IPS-NIHi7 (cell line): ENCODE measurements around the gene BAIAP3.
A peak's percentile ranks its signal among the peaks of the same experiment; 100 is the strongest.

Experiments
- DNase-seq: peaks from one replicate; pipeline ENCODE4 v3.0.0; 2012; ENCODE audit warnings: mixed read lengths; ENCODE audit errors: extremely low spot score

Gene BAIAP3

DNA sequence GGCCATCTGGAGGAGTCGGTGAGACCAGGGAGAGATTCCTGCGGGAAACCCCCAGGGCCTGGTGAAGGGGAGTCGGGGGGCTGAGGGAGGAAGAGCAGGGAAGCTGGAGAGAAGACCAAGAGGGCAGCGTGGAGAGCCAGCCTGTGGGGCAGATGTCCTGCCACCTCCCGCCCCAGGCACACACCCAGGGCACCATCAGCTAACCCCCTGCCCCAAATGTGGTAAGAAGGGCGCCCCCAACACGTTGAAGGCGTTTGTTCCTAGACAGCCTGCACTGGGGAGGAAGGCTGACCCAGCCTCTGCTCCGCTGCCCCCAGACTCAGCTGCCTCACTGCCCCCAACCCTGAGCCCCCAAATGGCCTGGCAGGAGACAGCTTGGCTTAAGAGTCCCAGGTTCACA is 1.3 kb downstream of the BAIAP3 start:
- no peak for DNase-seq

DNA sequence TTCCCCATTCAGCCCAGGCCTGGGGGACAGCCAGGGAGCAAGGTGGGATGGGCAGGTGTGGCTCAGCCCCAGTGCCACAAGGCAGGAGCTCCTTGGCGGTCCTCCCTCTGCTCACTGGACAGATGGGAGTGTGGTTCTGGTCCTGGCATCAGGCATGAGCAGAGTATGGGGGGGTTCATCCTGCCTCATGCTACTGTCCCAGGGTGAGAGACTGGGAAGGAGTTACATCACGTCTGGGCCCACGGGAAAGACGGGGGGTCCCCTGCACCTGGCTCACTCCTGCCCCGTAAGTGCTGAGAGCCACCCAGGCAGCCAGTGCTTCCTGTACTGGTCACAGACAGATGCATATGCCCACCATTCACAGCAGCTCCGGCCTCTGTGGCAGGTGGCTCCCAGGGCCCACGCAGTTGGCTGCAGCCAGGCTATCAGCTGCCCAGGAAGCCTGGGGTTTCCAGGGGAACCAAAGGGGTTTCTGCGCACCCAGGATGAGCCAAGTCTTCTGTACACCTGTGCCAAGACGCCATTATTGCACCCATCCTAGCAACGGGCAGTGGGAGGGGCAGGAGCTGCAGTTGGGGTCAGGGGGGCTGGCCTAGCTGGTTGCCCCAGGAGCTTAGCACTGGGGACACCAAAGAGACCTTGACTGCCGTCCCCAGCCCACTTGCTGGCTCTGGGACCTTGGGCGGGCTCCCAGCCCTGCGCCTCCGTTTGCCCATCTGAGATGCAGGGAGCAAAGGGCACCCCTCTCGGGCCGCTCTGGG is 1.9 kb downstream of the BAIAP3 start:
- no peak for DNase-seq

DNA sequence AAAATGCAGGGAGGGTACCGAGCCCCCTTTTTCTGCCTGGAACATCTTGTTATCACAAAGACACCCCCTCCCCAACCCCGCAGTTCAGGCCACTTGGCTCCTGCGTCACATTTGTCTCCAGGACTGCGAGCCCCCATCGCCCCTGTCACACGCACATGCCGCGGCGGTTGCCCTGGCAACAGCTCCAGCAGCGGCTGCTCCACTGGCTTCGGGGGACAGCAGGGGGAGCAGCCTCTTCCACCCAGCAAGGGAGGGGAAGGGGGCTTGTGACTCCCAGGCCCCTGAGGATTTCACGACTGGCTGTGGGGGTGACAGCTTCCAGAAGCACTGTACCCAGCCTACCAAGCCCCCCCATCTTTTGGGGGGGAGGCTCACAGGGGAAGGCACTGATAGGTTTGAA is 2.6 kb downstream of the BAIAP3 start:
- no peak for DNase-seq

DNA sequence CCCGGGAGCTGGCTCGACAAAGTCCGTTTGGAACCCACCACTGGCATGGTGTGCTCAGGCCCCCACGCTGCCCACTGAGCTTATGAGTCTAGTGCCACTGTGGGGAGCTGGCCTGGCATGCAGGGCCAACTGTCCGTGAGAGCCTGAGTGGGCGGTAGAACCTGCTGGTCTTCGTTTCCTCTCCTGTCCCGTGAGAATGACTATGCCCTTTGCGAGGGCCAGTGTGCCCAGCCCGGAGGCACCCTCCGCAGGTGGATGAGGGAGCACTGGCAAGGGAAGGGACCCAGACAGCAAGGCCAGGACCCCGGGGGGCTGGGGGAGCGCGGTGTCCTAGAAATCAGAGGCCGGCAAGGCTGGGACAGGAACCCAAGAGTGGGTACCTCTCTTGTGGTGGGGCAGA is 3.2 kb downstream of the BAIAP3 start:
- no peak for DNase-seq

DNA sequence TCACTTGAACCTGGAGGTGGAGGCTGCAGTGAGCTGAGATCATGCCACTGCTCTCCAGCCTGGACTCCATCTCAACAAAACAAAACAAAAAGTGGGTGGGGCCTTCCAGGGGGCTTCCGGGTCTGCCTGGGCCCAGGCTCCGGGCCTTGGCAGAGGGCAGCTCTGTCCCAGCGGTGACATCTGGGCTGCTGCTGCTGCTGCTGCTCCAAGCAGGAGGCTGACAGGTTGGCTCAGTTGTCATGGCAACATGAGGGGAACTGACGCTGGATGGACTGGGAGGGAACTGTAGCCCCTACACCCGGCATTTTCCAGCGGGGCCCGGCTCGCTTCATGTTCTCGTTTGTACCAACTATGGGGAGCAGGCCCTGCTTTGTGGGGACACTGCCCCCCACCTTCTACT is 4.0 kb downstream of the BAIAP3 start:
- DNase-seq, result no peak

DNA sequence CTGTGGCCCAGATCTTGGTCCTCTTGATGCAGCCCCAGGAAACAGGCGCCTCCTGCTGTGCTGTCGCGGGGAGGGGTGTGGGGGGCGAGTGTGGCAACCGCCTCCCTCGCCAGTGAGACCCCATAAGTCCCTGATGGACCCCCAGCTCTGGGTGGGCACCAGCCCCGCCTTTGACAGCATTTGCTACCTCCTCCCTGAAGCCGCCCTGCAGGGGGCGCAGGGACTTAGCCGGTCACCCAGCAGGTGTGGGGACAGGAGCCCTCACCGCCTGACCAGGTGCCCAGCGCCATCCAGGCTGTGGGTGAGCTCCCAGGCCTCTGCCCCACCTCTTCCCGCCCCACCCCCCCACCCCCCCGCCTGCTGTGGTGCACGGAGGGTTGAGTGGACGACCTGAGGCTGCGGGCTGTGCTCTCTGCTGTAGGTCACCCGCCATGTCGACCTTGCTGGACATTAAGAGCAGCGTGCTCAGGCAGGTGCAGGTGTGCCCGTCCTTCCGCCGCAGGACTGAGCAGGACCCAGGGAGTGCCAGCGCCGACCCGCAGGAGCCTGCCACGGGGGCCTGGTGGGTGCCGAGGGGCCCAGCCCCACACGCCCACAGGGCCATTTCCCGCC is 4.8 kb downstream of the BAIAP3 start:
- peak; percentile 48 for DNase-seq

DNA sequence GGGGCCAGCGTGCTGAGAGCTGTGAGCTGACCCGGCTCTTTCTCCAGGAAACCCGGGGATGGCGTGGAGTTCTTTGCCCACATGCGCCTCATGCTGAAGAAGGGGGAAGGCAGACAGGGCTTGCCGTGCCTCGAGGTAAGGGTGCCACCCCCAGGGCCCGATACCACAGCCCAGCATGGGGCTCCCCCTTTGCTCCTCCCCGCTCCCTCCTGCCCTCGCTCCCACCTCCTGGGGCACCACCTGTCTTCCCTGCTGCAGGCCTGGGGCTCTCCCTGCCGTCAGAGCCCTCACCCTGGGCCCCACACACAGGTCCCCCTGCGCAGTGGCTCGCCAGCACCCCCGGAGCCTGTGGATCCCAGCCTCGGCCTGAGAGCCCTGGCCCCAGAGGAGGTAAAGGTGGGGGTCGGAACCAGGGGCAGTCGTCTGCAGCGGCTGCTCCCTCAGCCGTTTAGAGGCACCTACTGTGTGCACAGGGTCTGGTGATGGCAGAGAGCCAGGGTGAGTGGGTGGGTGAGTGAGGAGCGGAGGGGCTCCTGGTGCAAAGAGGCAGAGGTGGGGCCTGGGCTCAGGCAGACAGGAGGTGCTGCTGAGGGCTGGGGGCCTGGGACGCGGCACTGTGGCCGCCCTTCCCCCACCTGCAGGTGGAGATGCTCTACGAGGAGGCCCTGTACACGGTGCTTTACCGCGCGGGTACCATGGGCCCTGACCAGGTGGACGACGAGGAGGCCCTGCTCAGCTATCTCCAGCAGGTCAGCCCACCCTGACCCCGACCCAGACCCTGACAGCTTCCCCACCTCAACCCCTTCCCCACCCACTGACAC is 5.6 kb downstream of the BAIAP3 start:
- no peak for DNase-seq

DNA sequence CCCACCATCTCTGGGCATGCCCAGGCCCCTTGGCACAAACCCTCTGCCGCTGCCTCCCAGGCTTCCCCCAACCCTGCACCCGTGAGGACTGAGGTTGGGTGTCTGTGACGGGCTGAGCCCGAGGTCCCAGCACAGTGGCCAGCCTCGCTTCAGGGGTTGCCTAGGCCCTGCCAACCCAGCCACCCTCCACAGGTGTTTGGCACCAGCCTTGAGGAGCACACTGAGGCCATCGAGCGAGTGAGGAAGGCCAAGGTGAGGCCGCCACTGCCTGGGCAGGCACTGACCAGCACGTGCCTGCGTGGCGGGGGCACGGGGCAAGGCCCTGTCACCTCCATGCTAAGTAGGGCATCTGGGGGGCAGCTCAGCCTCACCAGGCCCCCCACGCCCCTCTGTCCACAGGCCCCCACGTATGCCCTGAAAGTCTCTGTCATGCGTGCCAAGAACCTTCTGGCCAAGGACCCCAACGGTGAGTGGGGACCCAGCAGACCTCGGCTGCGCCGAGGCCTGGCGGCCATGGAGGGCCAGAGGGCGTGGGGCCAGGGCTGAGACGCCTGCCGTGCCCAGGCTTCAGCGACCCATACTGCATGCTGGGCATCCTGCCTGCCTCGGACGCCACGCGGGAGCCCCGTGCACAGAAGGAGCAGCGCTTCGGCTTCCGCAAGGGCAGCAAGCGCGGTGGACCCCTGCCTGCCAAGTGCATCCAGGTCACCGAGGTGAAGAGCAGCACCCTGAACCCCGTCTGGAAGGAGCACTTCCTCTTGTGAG is 7.5 kb downstream of the BAIAP3 start:
- DNase-seq, result no peak

DNA sequence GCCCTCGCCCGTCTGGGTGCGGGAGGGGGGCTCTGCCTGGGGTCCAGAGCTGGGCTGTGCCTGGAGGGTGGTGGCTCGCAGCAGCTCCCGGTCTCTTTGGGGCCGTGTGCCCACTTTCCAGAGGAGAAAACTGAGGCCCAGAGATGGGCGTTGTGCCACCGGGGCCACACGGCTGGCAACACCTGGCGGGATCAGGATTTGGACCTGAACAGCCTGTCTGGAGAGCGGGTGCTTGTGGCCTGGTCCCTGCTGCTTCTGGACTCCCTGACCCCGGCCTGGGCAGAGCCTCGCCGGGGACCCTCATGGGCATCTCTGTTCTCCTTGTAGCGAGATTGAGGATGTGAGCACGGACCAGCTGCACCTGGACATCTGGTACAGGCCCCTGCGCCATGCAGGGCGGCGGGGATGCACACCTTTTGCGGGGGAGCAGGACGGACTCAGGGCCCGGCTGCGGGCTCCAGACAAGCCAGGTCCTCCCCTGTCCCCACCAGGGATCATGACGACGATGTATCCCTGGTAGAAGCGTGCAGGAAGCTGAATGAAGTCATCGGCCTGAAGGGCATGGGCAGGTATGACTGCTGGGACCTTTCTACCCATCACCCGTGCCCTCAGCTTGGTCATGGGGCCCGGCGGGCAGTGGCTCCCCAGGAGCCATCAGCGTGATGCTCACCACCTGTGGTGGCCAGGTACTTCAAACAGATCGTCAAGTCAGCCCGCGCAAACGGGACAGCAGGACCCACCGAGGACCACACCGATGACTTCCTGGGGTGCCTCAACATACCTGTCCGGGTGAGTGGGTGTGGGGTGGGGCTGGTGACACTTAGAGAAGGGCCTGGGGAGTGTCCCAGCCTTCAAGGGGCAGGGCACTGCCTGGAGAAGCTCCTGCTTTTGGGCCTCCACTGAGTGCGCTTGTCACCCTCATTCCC is 8.3 kb downstream of the BAIAP3 start:
- no peak for DNase-seq

DNA sequence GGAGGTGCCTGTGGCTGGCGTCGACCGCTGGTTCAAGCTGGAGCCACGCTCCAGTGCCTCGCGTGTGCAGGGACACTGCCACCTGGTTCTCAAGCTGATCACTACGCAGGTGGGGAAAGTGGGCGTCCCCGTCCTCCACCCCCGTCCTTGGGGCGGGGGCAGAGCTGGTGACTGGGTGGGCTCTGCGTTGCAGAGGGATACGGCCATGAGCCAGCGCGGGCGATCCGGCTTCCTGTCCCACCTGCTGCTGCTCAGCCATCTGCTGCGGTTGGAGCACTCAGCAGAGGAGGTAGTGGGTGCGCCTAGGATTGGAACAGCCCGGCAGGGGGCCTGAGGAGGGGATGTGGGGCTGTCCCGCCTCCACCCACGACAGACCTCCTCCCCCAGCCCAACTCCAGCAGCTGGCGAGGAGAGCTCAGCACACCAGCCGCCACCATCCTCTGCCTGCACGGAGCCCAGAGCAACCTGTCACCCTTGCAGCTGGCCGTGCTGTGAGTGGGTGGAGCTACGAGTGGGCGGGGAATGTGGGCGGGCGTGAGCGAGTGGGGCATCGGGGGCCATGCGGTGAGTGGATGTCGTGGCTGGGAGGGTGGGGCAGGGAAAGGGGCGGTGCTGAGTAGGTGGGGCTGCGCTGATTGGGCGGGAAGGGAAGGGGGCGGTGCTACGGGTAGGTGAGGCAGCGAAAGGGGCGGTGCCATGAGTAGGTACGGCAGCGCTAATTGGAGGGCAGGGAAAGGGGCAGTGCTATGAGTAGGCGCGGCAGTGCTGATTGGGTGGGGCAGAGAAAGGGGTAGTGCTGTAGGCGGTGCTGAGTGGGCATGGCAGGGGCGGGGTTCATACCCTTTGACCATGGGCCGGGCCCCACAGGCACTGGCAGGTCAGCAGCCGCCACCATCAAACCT is 9.3 kb downstream of the BAIAP3 start:
- peak; percentile 100 for DNase-seq

DNA sequence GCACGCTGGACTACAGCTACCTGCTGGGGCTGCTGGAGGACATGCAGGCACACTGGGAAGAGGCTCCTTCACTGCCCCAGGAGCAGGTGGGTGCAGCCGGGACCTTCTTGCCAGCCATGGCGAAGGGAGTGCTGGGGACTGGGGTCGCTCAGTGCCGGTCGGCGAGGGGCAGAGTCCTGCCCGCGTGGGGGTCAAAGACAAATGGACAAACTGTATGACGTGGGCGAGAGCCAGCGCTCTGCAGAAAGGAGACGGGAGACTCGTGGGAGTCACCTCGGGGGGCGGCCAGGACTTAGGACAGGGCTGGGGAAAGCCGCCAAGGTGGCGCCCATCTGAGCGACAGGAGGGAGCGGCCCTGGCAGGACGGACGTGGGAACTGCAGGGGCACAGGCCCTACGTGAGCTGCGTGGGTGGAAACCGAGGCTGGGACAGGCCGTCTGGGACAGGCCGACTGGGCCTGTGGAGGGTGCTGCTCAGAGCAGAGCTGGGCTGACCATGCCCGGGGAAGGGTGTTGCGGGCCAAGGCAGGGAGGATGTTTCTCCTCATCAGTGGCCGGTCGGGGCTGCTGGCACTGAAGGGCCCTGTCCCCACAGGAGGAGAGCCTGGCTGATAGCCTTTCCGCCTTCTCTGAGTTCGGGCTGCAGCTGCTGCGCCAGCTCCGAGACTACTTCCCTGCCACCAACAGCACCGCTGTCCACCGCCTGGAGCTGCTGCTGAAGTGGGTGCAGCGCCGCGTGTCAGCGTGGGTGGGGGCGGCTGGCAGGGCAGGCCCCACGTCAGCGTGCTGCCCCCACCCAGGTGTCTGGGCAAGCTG is 10.2 kb downstream of the BAIAP3 start:
- DNase-seq, result no peak

DNA sequence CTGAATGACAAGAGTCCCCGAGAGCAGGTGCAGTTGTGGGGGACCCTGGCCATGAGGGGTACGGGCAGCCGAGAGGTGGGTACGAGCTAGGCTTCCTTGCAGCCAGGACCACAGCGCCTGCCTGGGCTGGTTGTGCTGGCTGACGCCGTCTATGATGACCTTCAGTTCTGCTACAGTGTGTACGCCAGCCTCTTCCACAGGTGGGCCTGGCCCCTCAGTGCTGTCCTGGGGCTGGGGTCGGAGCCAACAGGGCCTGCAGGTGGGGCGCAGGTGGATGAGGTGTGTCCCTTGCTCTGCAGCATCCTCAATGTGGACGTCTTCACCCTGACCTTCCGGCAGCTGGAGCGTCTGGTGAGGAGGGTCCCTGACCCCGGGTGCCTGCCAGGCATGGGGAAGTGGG is 11.1 kb downstream of the BAIAP3 start:
- DNase-seq, result no peak

DNA sequence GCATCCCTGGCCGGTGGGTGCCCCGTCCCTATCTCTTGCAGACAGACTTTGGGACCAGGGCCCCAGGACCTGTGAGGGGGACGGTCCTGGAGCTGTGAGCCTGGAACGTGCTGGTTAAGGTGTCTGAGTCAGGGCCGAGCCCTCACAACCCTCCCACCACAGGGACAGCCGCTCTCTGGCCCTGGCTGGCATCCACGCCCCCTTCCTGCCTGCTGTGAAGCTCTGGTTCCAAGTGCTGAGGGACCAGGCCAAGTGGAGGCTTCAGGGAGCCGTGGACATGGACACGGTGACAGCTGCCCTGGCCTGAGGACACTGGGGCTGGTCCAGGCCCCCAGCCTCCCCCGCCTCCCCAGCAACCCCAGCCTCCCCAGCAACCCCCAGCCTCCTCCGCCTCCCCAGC is 11.6 kb downstream of the BAIAP3 start:
- DNase-seq, result no peak

DNA sequence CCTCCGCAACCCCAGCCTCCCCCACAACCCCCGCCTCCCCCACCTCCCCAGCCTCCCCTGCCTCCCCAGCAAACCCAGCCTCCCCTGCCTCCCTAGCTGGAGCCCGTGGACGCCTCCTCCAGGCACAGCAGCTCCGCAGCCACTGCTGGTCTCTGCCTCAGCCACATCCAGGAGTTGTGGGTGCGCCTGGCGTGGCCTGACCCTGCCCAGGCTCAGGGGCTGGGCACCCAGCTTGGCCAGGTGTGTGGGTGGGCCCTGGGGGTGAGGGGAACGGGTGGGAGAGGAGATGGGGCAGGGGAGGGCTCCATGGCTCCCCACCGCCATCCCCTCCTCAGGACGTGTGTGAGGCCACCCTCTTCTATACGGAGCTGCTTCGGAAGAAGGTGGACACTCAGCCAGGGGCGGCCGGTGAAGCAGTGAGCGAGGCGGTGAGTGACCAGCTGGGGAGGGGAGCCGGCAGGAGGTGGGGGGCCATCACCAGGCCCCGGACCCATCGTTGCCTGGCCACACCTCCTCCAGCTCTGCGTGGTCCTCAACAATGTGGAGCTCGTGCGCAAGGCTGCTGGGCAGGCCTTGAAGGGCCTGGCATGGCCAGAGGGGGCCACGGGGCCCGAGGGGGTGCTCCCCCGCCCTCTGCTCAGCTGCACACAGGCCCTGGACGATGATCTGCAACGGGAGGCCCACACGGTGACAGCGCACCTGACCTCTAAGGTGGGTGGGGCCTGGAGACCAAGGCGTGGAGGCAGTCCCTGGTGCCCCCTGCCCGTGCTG is 12.4 kb downstream of the BAIAP3 start:
- no peak for DNase-seq

DNA sequence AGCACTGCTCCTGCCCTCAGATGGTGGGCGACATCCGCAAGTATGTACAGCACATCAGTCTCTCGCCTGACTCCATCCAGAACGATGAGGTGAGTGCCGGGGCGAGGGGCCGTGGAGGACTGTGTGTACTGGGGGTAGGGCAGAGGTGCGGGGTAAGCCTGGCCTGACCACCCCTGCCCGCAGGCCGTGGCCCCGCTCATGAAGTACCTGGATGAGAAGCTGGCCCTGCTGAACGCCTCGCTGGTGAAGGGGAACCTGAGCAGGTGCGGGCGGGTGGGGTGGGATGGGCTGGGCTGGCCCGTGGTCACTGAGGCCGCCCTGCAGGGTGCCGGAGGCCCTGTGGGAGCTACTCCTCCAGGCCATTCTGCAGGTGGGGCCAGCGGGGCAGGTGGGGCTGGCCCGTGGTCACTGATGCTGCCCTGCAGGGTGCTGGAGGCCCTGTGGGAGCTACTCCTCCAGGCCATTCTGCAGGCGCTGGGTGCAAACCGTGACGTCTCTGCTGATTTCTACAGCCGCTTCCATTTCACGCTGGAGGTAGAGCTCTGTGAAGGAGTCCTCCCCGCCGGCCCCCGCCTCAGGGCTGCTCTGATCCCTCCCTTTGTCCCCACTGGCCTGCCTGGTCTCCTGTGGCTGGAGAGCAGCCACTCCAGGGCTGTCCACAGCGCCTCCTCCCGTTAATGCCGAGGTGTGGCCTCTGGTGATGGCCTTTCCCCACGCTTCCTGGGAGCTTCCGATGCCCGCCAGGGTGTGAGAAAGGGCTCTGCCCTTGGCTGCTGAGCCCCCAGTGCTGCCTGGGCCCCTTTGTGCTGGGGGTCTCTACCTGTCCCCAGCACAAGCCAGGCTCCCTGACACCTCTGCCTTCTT is 13.2 kb downstream of the BAIAP3 start:
- DNase-seq, result no peak

DNA sequence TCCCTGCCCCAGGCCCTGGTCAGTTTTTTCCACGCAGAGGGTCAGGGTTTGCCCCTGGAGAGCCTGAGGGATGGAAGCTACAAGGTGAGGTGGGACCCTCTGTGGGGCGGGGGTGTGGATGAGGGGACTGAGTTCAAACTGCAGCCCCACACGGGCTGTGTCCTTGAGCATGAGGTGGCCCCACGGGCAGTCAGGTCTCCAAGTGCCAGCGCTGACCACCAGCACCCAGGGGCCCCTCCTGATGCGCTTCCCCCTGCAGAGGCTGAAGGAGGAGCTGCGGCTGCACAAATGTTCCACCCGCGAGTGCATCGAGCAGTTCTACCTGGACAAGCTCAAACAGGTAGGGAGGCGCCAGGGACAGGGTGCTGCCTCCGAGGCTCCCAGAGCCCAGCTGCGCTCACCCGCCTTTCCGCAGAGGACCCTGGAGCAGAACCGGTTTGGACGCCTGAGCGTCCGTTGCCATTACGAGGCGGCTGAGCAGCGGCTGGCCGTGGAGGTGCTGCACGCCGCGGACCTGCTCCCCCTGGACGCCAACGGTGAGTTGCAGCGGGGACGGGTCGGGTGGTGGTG is 13.9 kb downstream of the BAIAP3 start:
- no peak for DNase-seq

DNA sequence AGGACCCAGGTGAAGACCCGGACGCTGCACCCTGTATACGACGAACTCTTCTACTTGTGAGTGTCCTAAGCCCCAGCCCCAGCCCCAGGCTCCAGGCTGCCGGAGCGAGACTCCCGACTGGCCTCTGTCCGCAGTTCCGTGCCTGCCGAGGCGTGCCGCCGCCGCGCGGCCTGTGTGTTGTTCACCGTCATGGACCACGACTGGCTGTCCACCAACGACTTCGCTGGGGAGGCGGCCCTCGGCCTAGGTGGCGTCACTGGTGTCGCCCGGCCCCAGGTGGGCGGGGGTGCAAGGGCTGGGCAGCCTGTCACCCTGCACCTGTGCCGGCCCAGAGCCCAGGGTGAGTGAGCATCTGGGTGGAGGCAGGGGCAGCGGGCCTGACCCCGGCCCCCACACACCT is 14.5 kb downstream of the BAIAP3 start:
- no peak for DNase-seq
